ES-I3 (cell line): Measurements from ENCODE around the gene NDUFS2.
A peak's percentile ranks its signal among the peaks of the same experiment; 100 is the strongest.

ENCODE experiments used
- H3K36me3 ChIP-seq: 2 replicates; pipeline ENCODE4 v1.6.1; 2013; ENCODE audit warnings: mild to moderate bottlenecking, low read length, control low read depth, moderate library complexity; ENCODE audit not compliant: insufficient read depth
- H3K4me1 ChIP-seq: 2 replicates; pipeline ENCODE4 v1.6.1; 2013; ENCODE audit warnings: mild to moderate bottlenecking, control low read depth, low read length; ENCODE audit not compliant: insufficient read depth
- H3K9ac ChIP-seq: 2 replicates; pipeline ENCODE4 v1.6.1; 2013; ENCODE audit warnings: low read depth, mild to moderate bottlenecking, low read length, moderate library complexity
- H3K9me3 ChIP-seq: 2 replicates; pipeline ENCODE4 v1.6.1; 2013; ENCODE audit warnings: mild to moderate bottlenecking, low read length, moderate library complexity; ENCODE audit not compliant: control insufficient read depth, insufficient read depth

The NDUFS2 gene

GRCh38 chr1:161165742-161166668 lies 36.2 kb upstream of the NDUFS2 start, which contains the start of gene PPOX:
TSS of gene PPOX (plus strand) at chr1:161166426. CDS start at chr1:161166848, 422 bp downstream.
- peaks cover 4% of the 10 kb centered on the region; the same call in 1 of the 2 replicates for H3K4me1 ChIP-seq

GRCh38 chr1:161166669-161167548 lies 35.3 kb upstream of the NDUFS2 start:
- peaks cover 4% of the 10 kb centered on the region; the same call in 1 of the 2 replicates for H3K4me1 ChIP-seq
- no peaks in the 10 kb centered on the region for H3K9me3 ChIP-seq
- peaks cover 6% of the 10 kb centered on the region; the same call in 1 of the 2 replicates for H3K36me3 ChIP-seq
- H3K9ac ChIP-seq: peak overlapping the region; percentile 74

More at GRCh38 chr1:161165742-161166668, 36.2 kb upstream of the NDUFS2 start, which contains the start of gene PPOX:
- peak within 1 kb of the TSS; percentile 74 for H3K9ac ChIP-seq
- peaks cover 1% of the 10 kb centered on the region; the same call in 1 of the 2 replicates for H3K36me3 ChIP-seq
- H3K9me3 ChIP-seq: no peaks in the 10 kb centered on the region

- Histone ChIP-seq H3K36me3 (peaks cover 10% of the 10 kb centered on the region), H3K4me1 (peaks cover 4% of the 10 kb centered on the region; the same call in 1 of the 2 replicates), H3K9me3 (no peaks in the 10 kb centered on the region), H3K9ac (no peak overlapping the region)
Observed at GRCh38 chr1:161168906-161169305, 33.3 kb upstream of the NDUFS2 start.

GRCh38 chr1:161171191-161171590 lies 31.0 kb upstream of the NDUFS2 start:
- Histone ChIP-seq H3K36me3 (peaks cover 10% of the 10 kb centered on the region), H3K4me1 (no peaks in the 10 kb centered on the region), H3K9ac (no peak overlapping the region), H3K9me3 (no peaks in the 10 kb centered on the region)

- Histone ChIP-seq H3K9ac (no peak overlapping the region), H3K36me3 (peaks cover 10% of the 10 kb centered on the region), H3K4me1 (no peaks in the 10 kb centered on the region), H3K9me3 (no peaks in the 10 kb centered on the region)
Observed at GRCh38 chr1:161171696-161172095, 30.5 kb upstream of the NDUFS2 start.

GRCh38 chr1:161172349-161172748 lies 29.8 kb upstream of the NDUFS2 start:
- Histone ChIP-seq H3K36me3 (peaks cover 10% of the 10 kb centered on the region), H3K9ac (no peak overlapping the region), H3K4me1 (no peaks in the 10 kb centered on the region), H3K9me3 (no peaks in the 10 kb centered on the region)

GRCh38 chr1:161172776-161173376 lies 29.3 kb upstream of the NDUFS2 start:
- peaks cover 10% of the 10 kb centered on the region for H3K36me3 ChIP-seq
- H3K9me3 ChIP-seq: no peaks in the 10 kb centered on the region
- peaks cover under 1% of the 10 kb centered on the region; the same call in 1 of the 2 replicates for H3K4me1 ChIP-seq
- no peak overlapping the region for H3K9ac ChIP-seq

GRCh38 chr1:161173711-161174110 lies 28.5 kb upstream of the NDUFS2 start:
- Histone ChIP-seq H3K4me1 (peaks cover 7% of the 10 kb centered on the region; the same call in 1 of the 2 replicates), H3K9ac (no peak overlapping the region), H3K36me3 (peaks cover 10% of the 10 kb centered on the region), H3K9me3 (no peaks in the 10 kb centered on the region)

GRCh38 chr1:161174911-161175310 lies 27.3 kb upstream of the NDUFS2 start:
- H3K9ac ChIP-seq: no peak overlapping the region
- no peaks in the 10 kb centered on the region for H3K9me3 ChIP-seq
- H3K36me3 ChIP-seq: peaks cover 10% of the 10 kb centered on the region
- peaks cover 7% of the 10 kb centered on the region; the same call in 1 of the 2 replicates for H3K4me1 ChIP-seq

- H3K9me3 ChIP-seq: no peaks in the 10 kb centered on the region
- H3K4me1 ChIP-seq: peaks cover 7% of the 10 kb centered on the region; the same call in 1 of the 2 replicates
- no peak overlapping the region for H3K9ac ChIP-seq
- H3K36me3 ChIP-seq: peaks cover 9% of the 10 kb centered on the region
Observed at GRCh38 chr1:161175771-161176453, 26.3 kb upstream of the NDUFS2 start.

- Histone ChIP-seq H3K9me3 (no peaks in the 10 kb centered on the region), H3K9ac (peak overlapping the region; percentile 65), H3K36me3 (peaks cover 5% of the 10 kb centered on the region), H3K4me1 (peaks cover 7% of the 10 kb centered on the region; the same call in 1 of the 2 replicates)
Observed at GRCh38 chr1:161176468-161177111, 25.6 kb upstream of the NDUFS2 start.

GRCh38 chr1:161177112-161177935 lies 24.8 kb upstream of the NDUFS2 start, which contains the start of gene B4GALT3:
TSS of gene B4GALT3 (minus strand) at chr1:161177507. CDS start at chr1:161176060, 1,447 bp downstream.
- peaks cover 7% of the 10 kb centered on the region; the same call in 1 of the 2 replicates for H3K4me1 ChIP-seq

More at GRCh38 chr1:161177112-161177935, 24.8 kb upstream of the NDUFS2 start, which contains the start of gene B4GALT3:
- H3K9ac ChIP-seq: peak within 1 kb of the TSS; percentile 65
- no peaks in the 10 kb centered on the region; the same call in 1 of the 2 replicates for H3K36me3 ChIP-seq
- no peaks in the 10 kb centered on the region for H3K9me3 ChIP-seq
